Endometrium (tissue), 2 donors: Measurements from ENCODE around the gene ALPI.

Source experiments
- FAIRE-seq: peaks from 2 replicates; lab custom pipeline; 2012; peaks lifted over from hg19 to GRCh38; lab: Jason Lieb, UNC
- donor health status: control.
- donor health status: control.

Gene ALPI

DNA sequence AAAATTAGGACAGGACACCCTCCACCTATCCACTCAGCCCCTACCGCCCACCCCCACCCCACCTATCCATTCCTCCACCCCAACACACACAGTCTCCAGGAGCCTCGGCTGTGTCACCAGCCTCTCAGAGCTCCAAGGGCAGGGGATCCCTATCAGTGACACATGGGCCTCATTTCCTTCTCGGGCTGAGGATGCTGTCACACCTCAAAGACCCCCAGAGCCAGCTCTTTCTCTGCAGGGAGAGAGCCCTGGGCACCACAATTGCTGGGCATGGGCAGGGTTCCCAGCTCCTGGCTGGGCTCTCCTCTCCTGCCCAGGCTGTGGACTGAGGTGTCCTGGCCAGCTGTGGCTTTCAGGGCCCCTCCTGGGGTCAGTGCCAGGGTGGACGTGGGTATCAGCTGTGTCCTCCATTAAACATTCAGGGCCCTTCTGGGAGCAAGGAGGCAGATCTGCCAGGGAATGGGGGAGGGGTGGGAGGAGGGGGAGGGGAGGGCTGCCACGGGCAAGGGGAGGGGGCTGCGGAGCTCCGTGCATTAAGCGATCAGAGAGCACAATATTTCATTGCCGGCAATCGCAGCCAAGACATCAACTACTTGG lies 45.9 kb downstream of the ALPI start:
- no peak for FAIRE-seq

DNA sequence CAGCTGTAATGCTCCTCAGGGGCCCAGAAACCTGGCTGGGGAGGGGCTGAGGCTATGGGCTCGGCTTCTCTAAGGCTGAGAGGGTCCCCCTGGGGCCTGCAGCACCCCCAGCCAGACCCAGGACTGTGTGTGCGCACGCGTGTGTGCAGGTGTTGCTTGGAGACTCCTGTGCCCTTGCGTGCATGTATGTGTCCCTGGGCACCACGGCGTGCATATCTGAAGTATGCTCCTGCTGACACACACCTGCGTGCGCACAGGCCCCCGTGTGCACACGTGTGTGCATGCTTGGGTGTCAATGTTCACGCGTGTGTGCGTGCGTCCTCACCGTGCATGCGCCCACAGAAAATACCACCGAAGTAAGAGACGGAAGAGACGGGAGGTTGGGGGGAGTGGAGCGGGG lies 46.6 kb downstream of the ALPI start:
- no peak for FAIRE-seq

DNA sequence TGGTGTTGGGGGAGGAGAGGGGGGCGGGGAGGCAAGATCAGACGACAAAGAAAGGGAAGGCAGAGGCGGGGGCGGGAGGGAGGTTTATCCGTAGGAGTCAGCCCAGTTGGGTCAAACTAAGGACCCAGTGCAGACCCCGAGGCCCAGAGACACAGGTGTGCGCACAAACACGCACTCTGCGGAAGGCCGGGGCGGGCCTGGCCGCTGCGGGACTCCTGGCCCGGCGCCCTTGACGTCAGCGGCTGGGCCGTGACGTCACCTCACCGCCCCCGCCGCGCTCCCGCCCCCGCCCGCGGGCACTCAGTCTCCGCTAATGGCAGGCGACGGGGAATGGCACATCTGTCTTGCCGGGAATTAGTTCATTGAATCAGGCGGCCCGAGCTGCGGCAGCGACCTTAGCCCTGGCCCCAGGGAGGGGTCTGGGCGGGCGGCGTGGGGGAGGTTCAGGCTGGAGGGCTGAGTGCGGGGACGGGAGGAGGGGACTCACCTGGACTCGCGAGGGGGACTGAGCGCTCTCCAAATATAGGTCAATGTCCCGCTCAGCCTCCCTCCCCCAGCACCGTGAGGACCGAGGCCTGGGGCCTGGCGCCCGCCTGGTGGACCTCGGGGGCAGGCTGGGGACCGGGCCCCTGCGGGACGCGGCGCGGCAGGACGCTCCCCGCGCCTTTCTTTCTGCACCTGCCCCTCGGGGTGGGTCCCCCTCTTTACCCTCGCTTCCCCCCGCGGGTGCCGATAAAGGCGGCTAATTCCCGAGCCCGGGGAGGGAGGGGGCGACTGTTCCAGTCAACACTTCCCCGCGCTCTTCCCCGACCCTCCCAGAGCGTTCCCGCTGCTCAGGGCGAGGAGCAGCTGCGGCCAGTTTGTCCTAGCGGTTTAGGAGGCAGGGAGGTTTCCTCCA lies 47.2 kb downstream of the ALPI start:
- no peak for FAIRE-seq

DNA sequence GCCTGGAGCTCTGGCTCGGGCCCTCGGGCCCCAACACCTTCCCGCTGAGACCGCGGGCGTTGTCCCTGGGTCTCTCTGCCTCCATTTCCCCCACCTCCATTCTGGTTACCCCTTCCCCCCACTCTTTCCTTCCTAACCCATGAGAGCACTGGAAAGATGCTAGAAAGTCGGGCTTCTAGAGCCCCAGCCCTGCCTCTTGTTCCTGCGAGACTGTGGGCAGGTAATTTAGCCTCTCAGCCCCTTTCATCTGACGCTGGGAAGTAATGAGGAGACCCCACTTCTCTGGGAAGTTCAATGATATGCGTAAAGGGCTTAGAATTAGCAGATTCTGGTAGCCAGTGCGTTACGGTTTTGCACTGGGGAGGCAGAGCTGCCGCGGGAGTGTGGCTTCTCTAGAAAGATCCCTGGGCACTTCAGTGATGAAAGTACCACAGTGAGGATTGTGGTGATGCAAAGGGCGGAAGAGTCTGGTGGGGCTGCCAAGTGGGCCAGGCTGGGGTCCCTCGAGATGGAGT lies 47.9 kb downstream of the ALPI start:
- FAIRE-seq, result no peak

DNA sequence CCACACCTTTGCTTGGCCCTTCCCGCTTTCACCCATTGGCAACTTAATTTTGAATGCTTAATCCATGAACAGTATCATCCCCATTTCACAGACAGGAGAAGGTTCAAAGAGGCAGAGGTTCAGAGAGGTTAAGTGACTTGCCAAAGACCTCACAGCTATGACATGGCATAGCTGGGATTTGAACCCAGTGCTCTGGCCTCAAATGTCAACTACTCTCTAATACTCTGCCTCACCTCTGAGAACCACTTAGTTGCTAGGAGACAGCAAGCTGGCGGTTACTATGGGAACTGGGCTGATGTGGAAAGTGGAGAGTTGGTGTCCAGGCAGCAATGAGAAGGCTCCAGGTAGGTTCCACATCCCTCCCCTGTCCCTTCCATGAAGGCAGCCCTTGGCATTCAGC lies 48.5 kb downstream of the ALPI start:
- no peak for FAIRE-seq

DNA sequence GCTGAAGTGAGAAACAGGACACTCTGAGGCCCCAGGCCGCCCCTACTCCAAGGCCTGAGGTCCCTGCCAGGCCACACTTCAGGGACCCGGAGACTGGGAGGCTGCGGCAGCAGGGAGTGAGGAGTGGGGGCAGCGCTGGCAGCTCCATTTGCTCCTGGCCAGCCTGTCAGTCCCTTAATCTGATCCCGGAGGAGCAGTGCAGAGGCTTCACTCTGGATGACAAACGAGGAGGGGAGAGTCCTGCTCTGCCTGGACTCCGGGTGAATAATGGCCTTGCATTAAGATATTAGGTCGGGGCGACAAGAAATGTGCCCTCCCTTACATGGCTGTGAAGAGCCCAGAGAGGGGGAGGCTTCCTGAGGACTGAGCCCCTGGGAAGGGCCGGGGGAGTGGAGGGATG lies 49.9 kb downstream of the ALPI start:
- FAIRE-seq, result no peak

DNA sequence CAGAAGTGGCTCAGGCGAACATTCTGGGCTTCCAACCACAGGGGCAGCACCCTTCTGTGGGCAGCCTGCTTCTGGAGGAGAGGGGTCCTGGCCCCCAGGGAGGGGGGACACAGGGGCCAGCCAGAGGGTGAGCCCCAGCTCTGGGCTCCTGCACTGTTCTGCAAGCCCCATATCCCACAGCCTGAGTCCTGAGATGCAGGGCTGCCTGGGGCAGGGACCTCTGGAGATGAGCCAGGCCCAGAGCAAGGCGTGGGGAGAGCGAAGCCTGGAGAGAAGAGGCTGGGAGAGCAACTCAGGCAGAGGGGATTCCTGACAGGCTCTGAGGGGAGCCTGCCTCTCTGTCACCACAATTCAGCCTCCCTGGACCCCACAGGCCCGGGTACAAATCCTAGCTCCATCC lies 50.8 kb downstream of the ALPI start:
- FAIRE-seq, result no peak

DNA sequence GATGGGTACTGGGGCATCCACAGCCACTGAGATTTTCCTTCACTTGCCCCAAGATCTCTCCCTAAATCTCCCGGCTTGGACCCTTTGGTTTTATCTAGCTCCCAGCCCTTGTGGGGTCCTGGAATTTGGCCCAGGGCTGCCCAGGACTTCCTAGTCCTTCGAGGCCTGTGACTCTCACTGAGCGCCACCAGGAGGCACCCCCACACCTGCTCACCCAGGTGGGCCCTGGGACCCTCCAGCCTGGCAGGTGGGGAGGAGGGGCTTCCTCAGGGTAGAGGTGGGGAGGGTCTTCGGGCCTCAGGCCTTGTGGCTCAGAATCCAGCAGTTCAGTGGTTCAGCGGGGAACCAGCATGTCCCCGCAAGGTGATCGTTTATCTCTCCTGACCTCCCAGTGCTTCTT lies 52.3 kb downstream of the ALPI start:
- FAIRE-seq, result no peak
